ENCODE results near the gene BCAS1. TPM values are rescaled to one million over a fixed set of nuclear protein-coding genes. Genes with fewer than 3 reads are reported as not detected.

Gene BCAS1
- total RNA-seq, 1 donor from 2014 or later, result not detected

GRCh38 chr20:54085425-54085824 is 15.0 kb upstream of the BCAS1 start:
- Mint-ChIP-seq H3K36me3 (ENCODE audit: low read depth) (no peaks in the 10 kb centered on the region), H3K4me3 (no peak overlapping the region), H3K9me3 (peaks cover 3% of the 10 kb centered on the region), H3K4me1 (peaks cover 16% of the 10 kb centered on the region), H3K27me3 (ENCODE audit: low read depth) (no peaks in the 10 kb centered on the region), H3K27ac (ENCODE audit: unreplicated experiment) (no peak overlapping the region)
- TF ChIP-seq CTCF (conservative IDR thresholded peaks at IDR 0.05), result no peak
- DNase-seq (ENCODE audit: low read depth, low spot score), result no peak

GRCh38 chr20:54084727-54085388 is 14.5 kb upstream of the BCAS1 start:
- peaks cover 3% of the 10 kb centered on the region for H3K9me3 Mint-ChIP-seq
- H3K4me3 Mint-ChIP-seq, result no peak overlapping the region
- no peaks in the 10 kb centered on the region for H3K27me3 Mint-ChIP-seq (ENCODE audit: low read depth)
- no peak for TF ChIP-seq CTCF (conservative IDR thresholded peaks at IDR 0.05)
- H3K4me1 Mint-ChIP-seq, result peaks cover 15% of the 10 kb centered on the region
- H3K27ac Mint-ChIP-seq (ENCODE audit: unreplicated experiment), result no peak overlapping the region
- H3K36me3 Mint-ChIP-seq (ENCODE audit: low read depth), result no peaks in the 10 kb centered on the region
- DNase-seq (ENCODE audit: low read depth, low spot score), result no peak

GRCh38 chr20:54084193-54084592 is 13.8 kb upstream of the BCAS1 start:
- no peaks in the 10 kb centered on the region for H3K27me3 Mint-ChIP-seq (ENCODE audit: low read depth)

GRCh38 chr20:54083459-54083858 is 13.1 kb upstream of the BCAS1 start:
- peaks cover 15% of the 10 kb centered on the region for H3K4me1 Mint-ChIP-seq
- no peaks in the 10 kb centered on the region for H3K27me3 Mint-ChIP-seq (ENCODE audit: low read depth)
- no peaks in the 10 kb centered on the region for H3K36me3 Mint-ChIP-seq (ENCODE audit: low read depth)
- no peak overlapping the region for H3K4me3 Mint-ChIP-seq
- no peak for TF ChIP-seq CTCF (conservative IDR thresholded peaks at IDR 0.05)
- no peak overlapping the region for H3K27ac Mint-ChIP-seq (ENCODE audit: unreplicated experiment)
- H3K9me3 Mint-ChIP-seq, result peaks cover 3% of the 10 kb centered on the region
- DNase-seq (ENCODE audit: low read depth, low spot score), result no peak

More at GRCh38 chr20:54084193-54084592, 13.8 kb upstream of the BCAS1 start:
- no peak overlapping the region for H3K27ac Mint-ChIP-seq (ENCODE audit: unreplicated experiment)
- H3K4me1 Mint-ChIP-seq, result peaks cover 15% of the 10 kb centered on the region
- peaks cover 3% of the 10 kb centered on the region for H3K9me3 Mint-ChIP-seq
- DNase-seq (ENCODE audit: low read depth, low spot score), result no peak
- no peaks in the 10 kb centered on the region for H3K36me3 Mint-ChIP-seq (ENCODE audit: low read depth)
- TF ChIP-seq CTCF (conservative IDR thresholded peaks at IDR 0.05), result no peak
- no peak overlapping the region for H3K4me3 Mint-ChIP-seq

- no peak for TF ChIP-seq CTCF (conservative IDR thresholded peaks at IDR 0.05)
- H3K36me3 Mint-ChIP-seq (ENCODE audit: low read depth), result no peaks in the 10 kb centered on the region
- no peak overlapping the region for H3K27ac Mint-ChIP-seq (ENCODE audit: unreplicated experiment)
- H3K9me3 Mint-ChIP-seq, result peaks cover 3% of the 10 kb centered on the region
- DNase-seq (ENCODE audit: low read depth, low spot score), result no peak
- H3K4me1 Mint-ChIP-seq, result peaks cover 15% of the 10 kb centered on the region
- H3K27me3 Mint-ChIP-seq (ENCODE audit: low read depth), result no peaks in the 10 kb centered on the region
- no peak overlapping the region for H3K4me3 Mint-ChIP-seq
Observed at GRCh38 chr20:54082100-54082499, 11.7 kb upstream of the BCAS1 start.
